CD4-positive, alpha-beta T cell treated with Interferon alpha-2 for 1 hour (primary cell): ENCODE measurements around the gene TBC1D5.
"Not testable (repeated sequence)": the region's sequence is repeated elsewhere in the genome, so short reads cannot be mapped to it uniquely, and the experiment has no call there.

Experiments
- DNase-seq, 2 donors: peaks; one replicate each; pipeline ENCODE4 v3.0.0-alpha.2; 2020 to 2022

Gene TBC1D5, protein sequence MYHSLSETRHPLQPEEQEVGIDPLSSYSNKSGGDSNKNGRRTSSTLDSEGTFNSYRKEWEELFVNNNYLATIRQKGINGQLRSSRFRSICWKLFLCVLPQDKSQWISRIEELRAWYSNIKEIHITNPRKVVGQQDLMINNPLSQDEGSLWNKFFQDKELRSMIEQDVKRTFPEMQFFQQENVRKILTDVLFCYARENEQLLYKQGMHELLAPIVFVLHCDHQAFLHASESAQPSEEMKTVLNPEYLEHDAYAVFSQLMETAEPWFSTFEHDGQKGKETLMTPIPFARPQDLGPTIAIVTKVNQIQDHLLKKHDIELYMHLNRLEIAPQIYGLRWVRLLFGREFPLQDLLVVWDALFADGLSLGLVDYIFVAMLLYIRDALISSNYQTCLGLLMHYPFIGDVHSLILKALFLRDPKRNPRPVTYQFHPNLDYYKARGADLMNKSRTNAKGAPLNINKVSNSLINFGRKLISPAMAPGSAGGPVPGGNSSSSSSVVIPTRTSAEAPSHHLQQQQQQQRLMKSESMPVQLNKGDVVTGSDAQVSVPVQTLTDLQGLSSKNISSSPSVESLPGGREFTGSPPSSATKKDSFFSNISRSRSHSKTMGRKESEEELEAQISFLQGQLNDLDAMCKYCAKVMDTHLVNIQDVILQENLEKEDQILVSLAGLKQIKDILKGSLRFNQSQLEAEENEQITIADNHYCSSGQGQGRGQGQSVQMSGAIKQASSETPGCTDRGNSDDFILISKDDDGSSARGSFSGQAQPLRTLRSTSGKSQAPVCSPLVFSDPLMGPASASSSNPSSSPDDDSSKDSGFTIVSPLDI

DNA sequence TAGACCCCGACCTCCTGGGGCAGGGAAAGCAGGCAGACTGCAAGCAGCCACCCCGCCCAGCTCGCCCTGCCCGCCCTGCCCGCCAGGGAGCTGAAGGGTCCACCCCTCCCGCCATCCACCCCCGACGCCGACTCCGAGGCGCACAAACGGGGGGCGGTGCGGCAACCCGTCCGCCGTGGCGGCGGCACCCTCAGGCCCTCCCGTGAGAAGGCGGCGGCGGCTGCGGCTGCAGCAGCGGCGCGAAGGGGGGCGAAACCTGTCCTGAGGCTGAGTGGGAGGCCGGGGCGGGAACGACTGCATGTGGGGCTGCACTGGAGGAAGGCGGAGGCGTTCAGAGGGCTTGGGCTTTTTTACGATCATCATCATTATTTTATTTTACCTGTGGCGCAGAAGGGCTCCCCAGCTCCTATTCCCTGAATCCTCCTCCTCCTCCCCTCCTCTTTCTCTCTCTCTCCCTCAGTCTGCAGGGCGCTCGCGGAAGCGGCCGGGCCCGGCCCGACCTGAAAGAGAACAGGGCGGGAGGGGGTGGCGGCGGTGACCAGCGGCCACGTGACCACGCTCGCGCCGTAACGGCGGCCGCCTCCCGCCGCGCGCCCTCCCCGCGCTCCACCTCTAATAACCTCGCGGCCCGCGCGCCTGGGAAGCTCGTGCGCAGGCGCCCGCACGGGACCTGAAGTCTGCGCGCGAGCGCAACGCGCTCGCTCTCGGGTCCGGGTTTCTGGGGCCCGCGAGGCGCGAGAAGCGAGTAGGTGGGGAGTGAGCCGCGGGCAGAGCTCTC, at the start of gene TBC1D5:
Gene TBC1D5 (minus strand): TSS at position 530 of the 778 bp plus-strand sequence. CDS start 234,061 bp downstream, outside the sequence.
- DNase-seq, result peak; percentile 94 to 95

DNA sequence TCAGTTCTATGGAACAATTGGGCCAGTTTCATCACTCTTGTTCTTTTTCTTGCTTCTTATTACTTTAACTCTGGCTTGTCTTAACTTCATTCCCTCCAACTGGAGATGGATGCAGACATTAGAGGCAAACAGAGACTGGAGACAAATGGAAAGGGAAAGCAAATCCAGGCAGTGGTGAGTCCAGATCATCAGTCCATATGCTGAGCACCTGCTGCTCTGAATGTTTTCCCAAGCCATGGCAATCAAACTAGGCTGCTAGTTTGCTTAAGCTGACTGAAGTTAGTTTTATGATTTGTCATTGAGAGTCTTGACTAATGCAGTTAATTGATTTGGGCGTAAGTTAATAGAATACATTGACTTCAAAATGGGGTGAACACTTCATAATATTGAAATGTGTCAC, 41.0 kb upstream of the TBC1D5 start:
- DNase-seq, result no peak

- no peak for DNase-seq
These were observed 40.3 kb upstream of the TBC1D5 start for GRCh38 chr3:17782751-17783150.

DNA sequence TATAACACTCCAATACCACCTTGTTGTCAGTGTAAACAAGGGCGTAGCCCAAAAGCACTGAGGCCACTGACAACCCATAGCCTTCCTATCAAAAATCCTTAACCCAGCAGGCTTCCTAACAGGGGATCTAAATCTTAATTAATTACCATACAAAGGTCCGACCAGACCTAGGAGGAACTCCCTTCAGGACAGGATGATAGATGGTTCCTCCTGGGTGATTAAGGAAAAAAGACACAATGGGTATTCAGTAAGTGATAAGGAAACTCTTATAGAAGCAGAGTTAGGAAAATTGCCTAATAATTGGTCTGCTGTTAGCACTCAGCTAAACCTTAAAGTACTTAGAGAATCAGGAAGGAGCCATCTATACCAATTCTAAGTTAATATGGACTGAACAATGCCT, 37.9 kb upstream of the TBC1D5 start:
- not testable (repeated sequence) for DNase-seq

GRCh38 chr3:17779304-17780250, 37.1 kb upstream of the TBC1D5 start:
- DNase-seq, result not testable (repeated sequence)

GRCh38 chr3:17777326-17777725, 34.9 kb upstream of the TBC1D5 start:
- not testable (repeated sequence) for DNase-seq

- no peak for DNase-seq
These were observed 32.6 kb upstream of the TBC1D5 start for GRCh38 chr3:17775073-17775472.

GRCh38 chr3:17774180-17774910, 31.9 kb upstream of the TBC1D5 start:
- peak; percentile 21 to 36 for DNase-seq

DNA sequence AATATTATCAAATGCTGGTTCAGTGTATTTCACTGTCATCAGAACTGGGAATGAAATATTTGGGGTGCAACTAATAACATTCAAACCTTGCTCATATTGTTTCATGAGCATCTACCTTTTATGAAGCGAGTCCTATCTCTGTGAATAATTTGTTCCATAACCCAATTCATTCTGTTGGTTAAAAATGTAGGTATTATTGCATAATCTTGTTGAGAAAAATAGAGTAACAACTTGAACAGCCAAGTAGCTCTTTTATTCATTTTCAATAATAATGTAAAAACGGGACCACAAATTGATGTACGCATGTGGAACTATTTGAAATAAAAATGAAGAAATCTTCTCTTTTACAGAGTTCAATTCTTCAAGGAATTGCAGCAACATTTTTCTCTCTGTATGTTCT, 30.1 kb upstream of the TBC1D5 start:
- DNase-seq, result no peak

- no peak for DNase-seq
These were observed 29.0 kb upstream of the TBC1D5 start for GRCh38 chr3:17771177-17772017.

DNA sequence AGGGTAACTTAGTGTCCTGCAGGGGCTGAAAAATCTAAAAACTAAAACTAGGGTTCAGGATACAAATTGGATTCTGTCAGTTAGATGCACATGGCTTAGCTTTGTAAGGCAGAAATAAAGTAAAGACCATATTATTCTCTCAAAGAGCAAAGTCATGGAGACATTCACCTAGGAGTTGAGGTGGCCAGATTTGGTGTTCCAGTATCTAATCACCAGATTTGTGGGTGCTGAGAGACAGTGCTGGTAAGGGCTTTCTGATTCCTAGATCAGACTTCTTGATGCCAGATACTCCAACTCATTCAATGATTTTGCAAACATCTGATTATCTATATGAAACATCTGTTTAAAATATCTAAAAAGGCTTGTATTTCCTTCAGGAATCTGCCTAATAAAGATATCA, 28.3 kb upstream of the TBC1D5 start:
- no peak for DNase-seq

- DNase-seq, result peak in 1 of 2 donors; percentile 5
These were observed 23.5 kb upstream of the TBC1D5 start for GRCh38 chr3:17765819-17766472.

DNA sequence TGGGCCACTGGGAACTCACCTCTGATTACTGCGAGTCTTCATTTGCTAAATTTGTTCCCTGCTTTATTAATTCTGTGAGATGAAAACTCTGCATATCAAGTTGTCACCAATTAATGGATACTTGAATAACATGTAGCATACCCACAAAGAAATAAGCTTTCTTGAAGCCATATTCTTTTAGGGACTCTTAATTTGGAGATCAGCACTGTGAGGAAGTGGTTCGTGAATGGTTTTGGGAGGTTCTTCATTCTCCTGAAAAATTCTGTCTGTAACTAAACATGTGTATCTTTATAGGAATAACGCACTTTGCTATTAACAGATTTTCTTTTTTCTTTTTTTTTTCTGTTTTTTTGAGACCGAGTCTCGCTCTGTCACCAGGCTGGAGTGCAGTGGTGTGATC, 19.1 kb upstream of the TBC1D5 start:
- DNase-seq, result no peak

DNA sequence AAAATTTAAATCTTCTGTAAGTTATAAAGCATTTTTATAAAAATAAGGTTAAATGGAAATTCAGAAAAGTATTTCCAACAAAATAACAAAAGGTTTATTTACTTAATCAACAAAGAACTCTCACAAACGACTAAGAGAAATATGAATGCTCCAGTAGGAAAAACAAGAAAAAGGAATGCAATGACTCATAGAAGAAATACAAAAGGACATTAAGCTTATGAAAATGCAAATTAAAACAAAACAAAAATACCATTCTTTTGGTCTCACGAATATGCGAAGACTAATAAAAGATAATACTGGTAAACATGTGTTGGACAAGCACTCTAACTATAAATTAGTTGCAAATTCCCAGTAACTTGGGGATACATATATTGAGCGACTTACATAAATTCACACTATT, 17.5 kb upstream of the TBC1D5 start:
- no peak for DNase-seq

DNA sequence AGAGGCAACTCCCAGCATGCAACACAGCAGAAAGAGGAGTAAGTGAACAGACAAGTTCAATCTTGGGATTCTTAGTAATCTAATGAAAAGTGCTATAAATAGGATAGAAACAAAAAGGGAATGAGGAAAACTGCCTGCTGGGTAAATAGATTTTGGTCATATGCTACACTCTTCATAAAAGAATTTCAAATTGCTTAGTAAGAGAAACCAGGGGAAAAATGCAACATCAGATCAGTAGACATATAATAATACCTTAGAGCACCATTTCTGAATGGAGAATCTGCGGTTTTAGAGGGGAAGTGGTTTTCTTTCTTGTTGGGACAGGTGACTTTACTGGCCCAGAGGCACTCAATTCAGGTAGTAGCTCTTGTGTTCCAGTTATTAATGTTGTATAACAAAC, 13.4 kb upstream of the TBC1D5 start:
- peak in 1 of 2 donors; percentile 29 for DNase-seq

DNA sequence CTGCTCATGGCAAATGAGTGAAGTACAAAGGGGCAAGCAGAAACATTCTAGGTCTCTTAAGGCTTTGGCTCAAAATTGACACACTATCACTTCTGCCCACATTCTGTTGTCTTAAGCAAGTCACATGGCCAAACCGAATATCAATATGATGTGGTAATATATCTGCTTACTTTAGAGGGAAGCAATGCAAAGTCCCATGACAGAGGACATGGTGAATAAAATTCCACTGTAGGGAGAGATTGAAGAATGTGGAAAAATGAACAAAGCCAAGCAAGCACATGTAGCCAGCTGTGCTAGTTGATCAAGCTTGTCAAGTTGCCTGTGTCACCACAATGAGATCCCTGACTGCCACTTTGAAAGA, 11.2 kb upstream of the TBC1D5 start:
- DNase-seq, result no peak

GRCh38 chr3:17752876-17753631, 10.6 kb upstream of the TBC1D5 start:
- no peak for DNase-seq

DNA sequence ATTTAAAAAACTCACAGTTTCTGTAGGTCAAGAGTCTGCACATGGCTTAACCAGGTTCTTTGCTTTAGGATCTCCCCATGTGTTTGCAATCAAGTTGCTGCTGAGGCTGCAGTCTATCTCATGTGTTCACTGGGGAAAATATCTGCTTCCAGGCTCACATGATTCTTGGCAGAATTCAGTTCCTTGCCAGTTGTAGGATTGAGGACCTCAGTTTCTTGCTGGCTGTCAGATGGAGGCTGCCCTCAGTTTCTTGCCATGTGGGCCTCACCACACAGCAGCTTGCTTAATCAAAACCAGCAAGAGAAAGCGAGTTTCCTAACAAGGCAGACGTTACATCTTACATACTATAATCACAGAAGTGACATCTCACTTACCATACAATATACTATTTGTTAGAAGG, 10.0 kb upstream of the TBC1D5 start:
- DNase-seq, result no peak

DNA sequence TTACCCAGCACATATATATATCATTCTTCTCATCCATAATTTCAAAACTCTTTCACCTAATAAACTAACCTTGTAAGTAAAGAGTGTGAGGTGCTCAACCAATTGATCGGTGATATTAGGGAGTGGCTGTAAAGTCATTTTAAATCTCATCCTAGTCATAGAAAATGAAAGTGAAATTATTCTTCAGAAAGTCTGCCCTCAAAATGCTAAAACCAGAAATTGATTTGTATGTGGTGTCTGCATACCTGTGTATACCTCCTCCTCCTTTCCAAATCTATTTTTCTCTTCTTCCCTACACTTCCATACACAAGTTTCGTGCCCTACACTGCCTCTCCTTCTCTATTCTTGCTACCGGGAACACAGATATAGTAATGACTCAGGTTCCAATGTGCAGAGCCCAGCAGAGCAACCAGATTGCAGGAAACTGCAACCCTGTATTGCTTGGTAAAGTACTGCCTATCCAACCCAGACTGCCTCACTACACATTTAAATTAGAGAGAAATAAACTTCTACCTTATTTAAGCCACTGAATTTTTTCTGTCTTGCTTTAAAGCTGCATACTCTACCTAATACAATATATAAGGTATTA, 7.4 kb upstream of the TBC1D5 start:
- peak in 1 of 2 donors; percentile 16 for DNase-seq
